Bronchial epithelial cell (primary cell): ENCODE results near the gene SLC20A1. TPM values are rescaled to one million over a fixed set of nuclear protein-coding genes. Genes with fewer than 3 reads are reported as not detected.

Experiments used
- DNase-seq: peaks from one replicate; pipeline ENCODE4 v3.0.0-alpha.2; 2010; ENCODE audit warnings: low read depth
- FAIRE-seq: peaks from 2 replicates; lab custom pipeline; 2011; peaks lifted over from hg19 to GRCh38; lab: Jason Lieb, UNC
- H3K27me3 ChIP-seq: 2 replicates; pipeline ENCODE4 v1.5.1; 2011; ENCODE audit warnings: low read length; ENCODE audit not compliant: control insufficient read depth, insufficient read depth
- H3K36me3 ChIP-seq: 2 replicates; pipeline ENCODE4 v1.5.1; 2011; ENCODE audit warnings: low read length; ENCODE audit not compliant: control insufficient read depth, insufficient read depth
- H3K4me3 ChIP-seq: 2 replicates; pipeline ENCODE4 v1.5.1; 2011; ENCODE audit warnings: mild to moderate bottlenecking, low read depth, low read length, control low read depth
- CTCF ChIP-seq: IDR thresholded peaks from 2 replicates; pipeline ENCODE4 v1.5.1; 2011; ENCODE audit warnings: mild to moderate bottlenecking, moderate library complexity, low read length, control low read depth, inconsistent platforms; ENCODE audit not compliant: insufficient read depth, severe bottlenecking
- total RNA-seq: library from RNA; depleted of rRNA; stranded (reverse); fragments of >200 nt; gene quantifications from 2 replicates; pipeline ENCODE4 v1.2.1, GENCODE V29; 2014

The SLC20A1 gene
- total RNA-seq, 1 donor from 2014 or later = 63.4 TPM

- FAIRE-seq (no peak), DNase-seq (no peak)
- H3K4me3 ChIP-seq = no peak overlapping the region
- no peaks in the 10 kb centered on the region for H3K27me3 ChIP-seq
- no peak for TF ChIP-seq CTCF
- H3K36me3 ChIP-seq = peaks cover 16% of the 10 kb centered on the region
Measured at GRCh38 chr2:112658839-112659667, 13.3 kb downstream of the SLC20A1 start.

- FAIRE-seq = no peak
Measured at GRCh38 chr2:112660138-112660537, 14.4 kb downstream of the SLC20A1 start.

GRCh38 chr2:112661656-112662305, 16.0 kb downstream of the SLC20A1 start:
- FAIRE-seq (no peak), DNase-seq (peak; percentile 46)
- no peak for TF ChIP-seq CTCF
- peaks cover 12% of the 10 kb centered on the region for H3K36me3 ChIP-seq
- H3K4me3 ChIP-seq = no peak overlapping the region
- no peaks in the 10 kb centered on the region for H3K27me3 ChIP-seq

More at GRCh38 chr2:112660138-112660537, 14.4 kb downstream of the SLC20A1 start:
- H3K36me3 ChIP-seq = peaks cover 16% of the 10 kb centered on the region
- TF ChIP-seq CTCF = no peak
- H3K27me3 ChIP-seq = no peaks in the 10 kb centered on the region
- no peak for DNase-seq
- no peak overlapping the region for H3K4me3 ChIP-seq

GRCh38 chr2:112662704-112663103, 17.0 kb downstream of the SLC20A1 start:
- TF ChIP-seq CTCF = no peak
- FAIRE-seq = no peak

GRCh38 chr2:112664689-112665088, 18.9 kb downstream of the SLC20A1 start:
- peaks cover 1% of the 10 kb centered on the region for H3K36me3 ChIP-seq
- H3K4me3 ChIP-seq = no peak overlapping the region
- no peaks in the 10 kb centered on the region for H3K27me3 ChIP-seq
- DNase-seq (no peak), FAIRE-seq (no peak)
- no peak for TF ChIP-seq CTCF

More at GRCh38 chr2:112662704-112663103, 17.0 kb downstream of the SLC20A1 start:
- Histone ChIP-seq H3K36me3 (peaks cover 10% of the 10 kb centered on the region), H3K27me3 (no peaks in the 10 kb centered on the region), H3K4me3 (no peak overlapping the region)
- DNase-seq = no peak
